HepG2 (cell line): ENCODE measurements around the gene LIMK2. TPM values are rescaled to one million over a fixed set of nuclear protein-coding genes. Genes with fewer than 3 reads are reported as not detected.
A peak's percentile ranks its signal among the peaks of the same experiment; 100 is the strongest.

Experiments used
- CAMTA2 ChIP-seq: sonication (generic); formaldehyde crosslinking; IDR thresholded peaks from 2 replicates; pipeline ENCODE4 v1.4.0; 2020; ENCODE audit warnings: mild to moderate bottlenecking, missing genetic modification reagents, borderline replicate concordance
- EEA1 ChIP-seq: sonication (generic); formaldehyde crosslinking; IDR thresholded peaks from 2 replicates; pipeline ENCODE4 v1.5.1; 2020; ENCODE audit warnings: mild to moderate bottlenecking, missing genetic modification reagents, borderline replicate concordance
- FOXP1 ChIP-seq, 2 experiments: fragments of 450-650 bp in 1 of 2; IDR thresholded peaks; 2 replicates each; pipeline ENCODE4 v1.6.1; 2017 to 2018; ENCODE audit warnings: antibody characterized with exemption in 1 of 2
- GABPA ChIP-seq, 2 experiments: IDR thresholded peaks; 2 replicates each; pipeline ENCODE4 v1.6.1; 2011 to 2016; ENCODE audit warnings: low read depth in 2 of 2, low read length in 1 of 2, missing biosample characterization in 1 of 2, missing genetic modification characterization in 1 of 2
- GPBP1L1 ChIP-seq: sonication (generic); formaldehyde crosslinking; IDR thresholded peaks from 2 replicates; pipeline ENCODE4 v1.5.0; 2020; ENCODE audit warnings: mild to moderate bottlenecking, missing genetic modification reagents
- MAZ ChIP-seq, 2 experiments: sonication (generic) in 1 of 2; formaldehyde crosslinking in 1 of 2; IDR thresholded peaks; 2 replicates each; pipeline versions ENCODE4 v1.5.0 to v1.6.1; 2012 to 2020; ENCODE audit warnings: low read depth in 2 of 2, mild to moderate bottlenecking in 2 of 2, borderline replicate concordance in 1 of 2, improper control_type of control experiment in 1 of 2, low read length in 1 of 2, missing genetic modification reagents in 1 of 2, moderate library complexity in 1 of 2
- NFE2L2 ChIP-seq: fragments of 150-350 bp; IDR thresholded peaks from 2 replicates; pipeline ENCODE4 v1.6.1; 2014; ENCODE audit warnings: low read length
- NRL ChIP-seq: sonication (generic); formaldehyde crosslinking; IDR thresholded peaks from 2 replicates; pipeline ENCODE4 v1.5.0; 2020; ENCODE audit warnings: missing genetic modification reagents, mild to moderate bottlenecking, moderate library complexity, borderline replicate concordance
- PHF20 ChIP-seq: sonication (generic); formaldehyde crosslinking; IDR thresholded peaks from 2 replicates; pipeline ENCODE4 v1.5.0; 2020; ENCODE audit warnings: mild to moderate bottlenecking, missing genetic modification reagents
- RARG ChIP-seq: sonication (generic); formaldehyde crosslinking; IDR thresholded peaks from 2 replicates; pipeline ENCODE4 v1.4.0; 2020; ENCODE audit warnings: low read depth, mild to moderate bottlenecking, missing genetic modification reagents
- SOX5 ChIP-seq: IDR thresholded peaks from 2 replicates; pipeline ENCODE4 v1.6.1; 2016; ENCODE audit warnings: borderline replicate concordance
- SUZ12 ChIP-seq: fragments of 150-350 bp; IDR thresholded peaks from 2 replicates; pipeline ENCODE4 v1.6.1; 2014; ENCODE audit warnings: low read depth, low read length
- ZFP36 ChIP-seq: fragments of 150-350 bp; IDR thresholded peaks from 2 replicates; pipeline ENCODE4 v1.6.1; 2018; ENCODE audit warnings: borderline replicate concordance, low read length, low read depth; ENCODE audit not compliant: partially characterized antibody
- ZNF431 ChIP-seq: sonication (generic); formaldehyde crosslinking; IDR thresholded peaks from 2 replicates; pipeline ENCODE4 v1.9.0; 2022; ENCODE audit warnings: missing genetic modification reagents, low read depth, mild to moderate bottlenecking, borderline replicate concordance
- ZNF451 ChIP-seq: sonication (generic); formaldehyde crosslinking; IDR thresholded peaks from 2 replicates; pipeline ENCODE4 v1.5.0; 2020; ENCODE audit warnings: mild to moderate bottlenecking, missing genetic modification reagents
- ZNF562 ChIP-seq: sonication (generic); formaldehyde crosslinking; IDR thresholded peaks from 2 replicates; pipeline ENCODE4 v1.8.0; 2022; ENCODE audit warnings: missing genetic modification reagents, borderline replicate concordance
- ZNF724P ChIP-seq: sonication (generic); formaldehyde crosslinking; IDR thresholded peaks from 2 replicates; pipeline ENCODE4 v1.8.0; 2022; ENCODE audit warnings: missing genetic modification reagents, borderline replicate concordance
- polyA plus RNA-seq, 8 experiments: library from polyadenylated mRNA; depleted of rRNA in 3 of 8; stranded (reverse) in 7 of 8; unstranded in 1 of 8; fragments of >200 nt; fragmentation: Illumina TruSeq in 4 of 8; extraction: Trizol in 4 of 8; gene quantifications; 2 replicates each; pipeline versions ENCODE4 v1.2.1 to v1.2.3, GENCODE V29; 2011 to 2016; ENCODE audit warnings: low read depth in 4 of 8, missing spikeins in 1 of 8, mixed read lengths in 1 of 8; ENCODE audit not compliant: insufficient read depth in 1 of 8
- total RNA-seq, 5 experiments: library from RNA; depleted of rRNA; stranded (reverse); fragments of >200 nt; fragmentation: Illumina TruSeq; extraction: Trizol; gene quantifications; 2 replicates each; pipeline ENCODE4 v1.2.3, GENCODE V29; 2016; ENCODE audit warnings: low read depth in 1 of 5
- TF ChIP-seq, protein P1 (sequence below): sonication (generic); formaldehyde crosslinking; IDR thresholded peaks from 2 replicates; pipeline ENCODE4 v1.4.0; 2020; ENCODE audit warnings: low read depth, mild to moderate bottlenecking, missing genetic modification reagents
- TF ChIP-seq, protein P2 (sequence below): sonication (generic); formaldehyde crosslinking; IDR thresholded peaks from 2 replicates; pipeline ENCODE4 v1.5.0; 2020; ENCODE audit warnings: missing genetic modification reagents
- TF ChIP-seq, protein P3 (sequence below): IDR thresholded peaks from 2 replicates; pipeline ENCODE4 v1.6.1; 2016; ENCODE audit warnings: missing biosample characterization, missing genetic modification reagents, low read depth

The LIMK2 gene
- total and polyA plus RNA-seq, 2 of the 13 experiments (the other 11 are each of a cell fraction or from before 2014, with no cell fraction given), result 20.9 to 29.8 TPM

DNA sequence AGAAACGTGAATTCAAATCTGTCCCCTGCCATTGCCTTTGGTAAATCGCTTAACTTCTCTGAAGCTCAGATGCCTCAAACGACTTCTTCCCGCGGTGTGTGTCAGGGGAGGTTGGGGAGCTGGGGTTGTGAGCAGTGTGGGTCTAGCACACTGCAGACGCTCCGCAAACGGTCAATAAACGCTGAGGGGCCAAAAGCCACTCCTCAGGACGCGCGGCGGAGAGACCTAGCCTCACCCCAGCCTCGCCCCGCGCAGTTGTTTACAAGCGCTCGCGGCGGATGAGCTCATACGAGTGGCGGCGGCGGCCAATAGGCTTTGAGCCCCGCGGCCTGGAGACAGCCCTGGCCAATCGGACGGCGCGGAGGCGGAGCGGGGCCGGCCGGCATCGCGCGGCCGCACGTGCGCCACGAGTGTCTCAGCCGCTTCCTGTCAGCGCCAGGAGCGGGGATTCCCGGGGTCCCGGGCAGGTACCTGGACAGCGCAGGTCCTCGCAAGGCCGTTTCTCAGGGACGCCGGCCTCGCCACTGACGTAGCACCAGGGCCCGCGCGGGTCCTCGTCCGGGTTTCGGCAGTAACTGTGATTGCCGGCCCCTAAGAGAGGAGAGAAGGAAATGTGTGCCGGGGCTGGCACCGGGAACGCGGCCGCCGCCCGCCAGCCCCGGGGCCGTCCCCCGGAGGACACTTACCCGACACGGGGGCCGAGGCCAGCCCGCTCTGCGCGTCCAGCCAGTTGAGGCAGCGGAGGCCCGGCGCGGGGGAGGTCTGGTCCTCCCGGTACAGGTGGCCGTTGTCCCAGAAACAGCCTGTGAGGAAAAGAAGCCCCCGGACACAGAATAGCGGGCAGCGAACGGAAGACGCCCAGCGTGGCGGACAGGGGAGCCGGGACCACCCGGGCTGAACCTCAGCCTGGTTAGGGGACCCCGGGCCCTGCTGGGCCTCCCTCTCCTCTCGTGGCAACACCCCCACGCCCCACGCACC, 78.7 kb downstream of the LIMK2 start (continued):
- TF ChIP-seq MAZ (IDR thresholded peaks at IDR 0.05; ENCODE audit: borderline replicate concordance, low read depth, low read length) (no peak; the same call in 1 of the 2 replicates), MAZ (CRISPR knock-in tag; IDR thresholded peaks at IDR 0.05; ENCODE audit: low read depth) (peak; percentile 72; the same call in 1 of the 2 replicates), SOX5 (peak; percentile 72; the same call in 1 of the 2 replicates), ZNF562 (CRISPR knock-in tag) (no peak), RARG (CRISPR knock-in tag) (no peak), EEA1 (CRISPR knock-in tag) (peak; percentile 89; the same call in 1 of the 2 replicates), ZFP36 (no peak), GABPA (IDR thresholded peaks at IDR 0.05; ENCODE audit: low read depth, low read length) (no peak), GABPA (CRISPR knock-in tag; IDR thresholded peaks at IDR 0.05; ENCODE audit: low read depth) (no peak), CAMTA2 (CRISPR knock-in tag) (peak; percentile 89; the same call in 1 of the 2 replicates), ZNF451 (CRISPR knock-in tag) (no peak), FOXP1 (IDR thresholded peaks at IDR 0.05) (peak; percentile 56), FOXP1 (CRISPR knock-in tag; IDR thresholded peaks at IDR 0.05) (peak; percentile 88), GPBP1L1 (CRISPR knock-in tag) (no peak), NFE2L2 (no peak), ZNF431 (CRISPR knock-in tag) (peak; percentile 90), NRL (peak; percentile 89), PHF20 (CRISPR knock-in tag) (peak; percentile 59; the same call in 1 of the 2 replicates), SUZ12 (no peak), ZNF724P (CRISPR knock-in tag) (no peak)
- TF ChIP-seq, protein P1, sequence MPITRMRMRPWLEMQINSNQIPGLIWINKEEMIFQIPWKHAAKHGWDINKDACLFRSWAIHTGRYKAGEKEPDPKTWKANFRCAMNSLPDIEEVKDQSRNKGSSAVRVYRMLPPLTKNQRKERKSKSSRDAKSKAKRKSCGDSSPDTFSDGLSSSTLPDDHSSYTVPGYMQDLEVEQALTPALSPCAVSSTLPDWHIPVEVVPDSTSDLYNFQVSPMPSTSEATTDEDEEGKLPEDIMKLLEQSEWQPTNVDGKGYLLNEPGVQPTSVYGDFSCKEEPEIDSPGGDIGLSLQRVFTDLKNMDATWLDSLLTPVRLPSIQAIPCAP (CRISPR knock-in tag), result no peak
- TF ChIP-seq, protein P2, sequence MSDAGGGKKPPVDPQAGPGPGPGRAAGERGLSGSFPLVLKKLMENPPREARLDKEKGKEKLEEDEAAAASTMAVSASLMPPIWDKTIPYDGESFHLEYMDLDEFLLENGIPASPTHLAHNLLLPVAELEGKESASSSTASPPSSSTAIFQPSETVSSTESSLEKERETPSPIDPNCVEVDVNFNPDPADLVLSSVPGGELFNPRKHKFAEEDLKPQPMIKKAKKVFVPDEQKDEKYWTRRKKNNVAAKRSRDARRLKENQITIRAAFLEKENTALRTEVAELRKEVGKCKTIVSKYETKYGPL (CRISPR knock-in tag), result no peak
- TF ChIP-seq, protein P3, sequence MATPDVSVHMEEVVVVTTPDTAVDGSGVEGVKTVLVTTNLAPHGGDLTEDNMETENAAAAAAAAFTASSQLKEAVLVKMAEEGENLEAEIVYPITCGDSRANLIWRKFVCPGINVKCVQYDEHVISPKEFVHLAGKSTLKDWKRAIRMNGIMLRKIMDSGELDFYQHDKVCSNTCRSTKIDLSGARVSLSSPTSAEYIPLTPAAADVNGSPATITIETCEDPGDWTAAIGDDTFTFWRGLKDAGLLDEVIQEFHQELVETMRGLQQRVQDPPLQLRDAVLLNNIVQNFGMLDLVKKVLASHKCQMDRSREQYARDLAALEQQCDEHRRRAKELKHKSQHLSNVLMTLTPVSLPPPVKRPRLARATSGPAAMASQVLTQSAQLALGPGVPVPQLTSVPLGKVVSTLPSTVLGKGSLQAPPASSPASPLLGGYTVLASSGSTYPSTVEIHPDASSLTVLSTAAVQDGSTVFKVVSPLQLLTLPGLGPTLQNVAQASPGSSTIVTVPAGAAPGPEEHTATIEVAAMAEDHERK (CRISPR knock-in tag), result no peak
